OCI-LY7 (cell line): ENCODE data around the gene RAB31. TPM values are rescaled to one million over a fixed set of nuclear protein-coding genes. Genes with fewer than 3 reads are reported as not detected.

ENCODE experiments used
- BruUV-seq: library from RNA; stranded (reverse); fragments of 400-500 nt; replicated peaks from 2 replicates; lab custom pipeline; 2021; lab: Mats Ljungman, UMichigan
- CTCF ChIA-PET: fragments of 300-600 bp; sonication (Branson Sonifier 250); formaldehyde crosslinking; loops from one replicate; lab custom pipeline; 2022; ENCODE audit warnings: antibody characterized with exemption; ENCODE audit not compliant: unreplicated experiment; lab: Charles Lee
- POLR2A ChIA-PET: fragments of 300-600 bp; sonication (Branson Sonifier 250); formaldehyde crosslinking; loops from one replicate; lab custom pipeline; 2022; ENCODE audit warnings: antibody characterized with exemption; lab: Charles Lee
- DNase-seq: peaks from one replicate; pipeline ENCODE4 v3.0.0-alpha.2; 2015; ENCODE audit warnings: low spot score
- H2AFZ ChIP-seq: fragments of 200-600 bp; sonication (generic), shearing (Covaris generic); 2 replicates; pipeline ENCODE4 v1.6.1; 2014; ENCODE audit warnings: mild to moderate bottlenecking, antibody characterized with exemption, low read length, moderate library complexity
- H3K27ac ChIP-seq: fragments of 200-600 bp; sonication (generic); 2 replicates; pipeline ENCODE4 v1.5.1; 2014; ENCODE audit warnings: mixed run types, low read depth, mild to moderate bottlenecking, moderate library complexity, low read length, inconsistent platforms; ENCODE audit not compliant: poor library complexity, severe bottlenecking
- H3K36me3 ChIP-seq: fragments of 200-600 bp; sonication (generic); 2 replicates; pipeline ENCODE4 v1.6.1; 2014; ENCODE audit warnings: mild to moderate bottlenecking, antibody characterized with exemption, low read length, moderate library complexity, mixed read lengths; ENCODE audit not compliant: insufficient read depth
- H3K4me1 ChIP-seq: fragments of 200-600 bp; sonication (generic); 2 replicates; pipeline ENCODE4 v1.5.1; 2014; ENCODE audit warnings: mild to moderate bottlenecking, low read length; ENCODE audit not compliant: insufficient read depth, poor library complexity, severe bottlenecking
- H3K4me2 ChIP-seq: fragments of 200-600 bp; sonication (generic); 2 replicates; pipeline ENCODE4 v1.6.1; 2014; ENCODE audit warnings: mild to moderate bottlenecking, low read length
- H3K4me3 ChIP-seq: fragments of 200-600 bp; sonication (generic); 2 replicates; pipeline ENCODE4 v1.5.1; 2014; ENCODE audit warnings: mild to moderate bottlenecking, low read depth, low read length; ENCODE audit not compliant: poor library complexity, severe bottlenecking
- H3K79me2 ChIP-seq: fragments of 200-600 bp; sonication (generic); 2 replicates; pipeline ENCODE4 v1.6.1; 2016; ENCODE audit warnings: low read depth, mild to moderate bottlenecking, low read length, moderate library complexity, mixed read lengths; ENCODE audit not compliant: insufficient read depth
- H3K9me2 ChIP-seq: fragments of 200-600 bp; sonication (generic); 2 replicates; pipeline ENCODE4 v1.6.1; 2016; ENCODE audit warnings: mild to moderate bottlenecking, low read length, mixed read lengths; ENCODE audit not compliant: insufficient read depth
- H3K9me3 ChIP-seq: fragments of 200-600 bp; sonication (generic); 2 replicates; pipeline ENCODE4 v1.6.1; 2014; ENCODE audit warnings: mild to moderate bottlenecking, mixed run types, low read length, mixed read lengths
- H4K20me1 ChIP-seq: fragments of 200-600 bp; sonication (generic); 2 replicates; pipeline ENCODE4 v1.6.1; 2014; ENCODE audit warnings: mild to moderate bottlenecking, antibody characterized with exemption, low read length, moderate library complexity, mixed read lengths; ENCODE audit not compliant: insufficient read depth
- CTCF ChIP-seq: fragments of 200-600 bp; sonication (generic); conservative IDR thresholded peaks from 2 replicates; pipeline ENCODE4 v1.5.1; 2014; ENCODE audit warnings: mild to moderate bottlenecking, antibody characterized with exemption, low read length, moderate library complexity, mixed read lengths
- EZH2phosphoT487 ChIP-seq: fragments of 200-600 bp; sonication (generic); IDR thresholded peaks from 2 replicates; pipeline ENCODE4 v1.6.1; 2018; ENCODE audit warnings: low read depth, borderline replicate concordance, mild to moderate bottlenecking, mixed run types, antibody characterized with exemption, low read length, moderate library complexity, mixed read lengths
- intact Hi-C: fragments of 100-400 bp; cut with micrococcal nuclease; formaldehyde crosslinking; loops from one replicate; pipeline ENCODE4 v1.10.0; 2022; ENCODE audit not compliant: unreplicated experiment
- total RNA-seq, 2 experiments: library from RNA; depleted of rRNA in 1 of 2; stranded (reverse); fragments of >200 nt in 1 of 2; shearing (Covaris generic) in 1 of 2; gene quantifications; 2 replicates each; pipeline ENCODE4 v1.2.3, GENCODE V29; 2014 to 2022

Gene RAB31
- total RNA-seq, 2 experiments from 2014 or later, result not detected

- no peaks in the 10 kb centered on the region for H3K79me2 ChIP-seq
- H3K9me3 ChIP-seq, result no peaks in the 10 kb centered on the region
- intact Hi-C loops, result no loop called here
- H3K27ac ChIP-seq, result no peak overlapping the region
- no peaks in the 10 kb centered on the region for H3K4me1 ChIP-seq
- ChIA-PET POLR2A (interaction anchor here (0.7 kb wide), 1 partner anchor 27 kb away, joined by 3 read pairs; no protein-coding TSS in a partner anchor), CTCF (no interaction called here)
- H4K20me1 ChIP-seq, result no peaks in the 10 kb centered on the region
- no TSS peak for BruUV-seq
- no peak overlapping the region for H2AFZ ChIP-seq
- TF ChIP-seq CTCF (no peak), EZH2phosphoT487 (no peak)
- H3K4me2 ChIP-seq, result no peak overlapping the region
- no peak for DNase-seq
- H3K36me3 ChIP-seq, result no peaks in the 10 kb centered on the region
- no peaks in the 10 kb centered on the region for H3K9me2 ChIP-seq
- H3K4me3 ChIP-seq, result no peak overlapping the region
Measured at GRCh38 chr18:9827793-9828505, 119.8 kb downstream of the RAB31 start.

- H4K20me1 ChIP-seq, result no peaks in the 10 kb centered on the region
- no peaks in the 10 kb centered on the region for H3K4me1 ChIP-seq
- H3K36me3 ChIP-seq, result no peaks in the 10 kb centered on the region
- no peaks in the 10 kb centered on the region for H3K9me3 ChIP-seq
- CTCF ChIA-PET, result no interaction called here
- H3K27ac ChIP-seq, result no peak overlapping the region
- no peaks in the 10 kb centered on the region for H3K9me2 ChIP-seq
- POLR2A ChIA-PET, result interaction anchor here (0.8 kb wide), 1 partner anchor 19 kb away, joined by 3 read pairs; no protein-coding TSS in a partner anchor
- intact Hi-C loops, result no loop called here
- BruUV-seq, result no TSS peak
- TF ChIP-seq EZH2phosphoT487, result no peak
- no peak for TF ChIP-seq CTCF
- H3K4me3 ChIP-seq, result no peak overlapping the region
- no peaks in the 10 kb centered on the region for H3K79me2 ChIP-seq
- H2AFZ ChIP-seq, result no peak overlapping the region
- no peak for DNase-seq
- no peak overlapping the region for H3K4me2 ChIP-seq
Measured at GRCh38 chr18:9828506-9829396, 120.7 kb downstream of the RAB31 start.
